Stomach (tissue), 9 donors: ENCODE measurements around the gene ASCC3. TPM values are rescaled to one million over a fixed set of nuclear protein-coding genes. Genes with fewer than 3 reads are reported as not detected.

Experiments used
- DNase-seq, 2 donors: peaks; one replicate each; pipeline versions ENCODE4 v3.0.0 to v3.0.0-alpha.2; 2013 to 2019
- H3K27ac ChIP-seq, 5 donors: fragments of 200-600 bp in 4 of 5; sonication (generic) in 4 of 5; one replicate each; pipeline ENCODE4 v1.5.1; 2013 to 2019; ENCODE audit warnings: mild to moderate bottlenecking in 1 of 5, moderate library complexity in 1 of 5
- H3K27me3 ChIP-seq, 3 donors: fragments of 200-600 bp; sonication (generic); one replicate each; pipeline ENCODE4 v1.5.1; 2017 to 2019; ENCODE audit warnings: mixed run types in 1 of 3
- H3K36me3 ChIP-seq, 4 donors: fragments of 200-600 bp; sonication (generic); 1 replicate in 3 of 4; 2 replicates in 1 of 4; pipeline ENCODE4 v1.5.1; 2016 to 2019
- H3K4me1 ChIP-seq, 4 donors: fragments of 200-600 bp; sonication (generic); one replicate each; pipeline ENCODE4 v1.5.1; 2016 to 2019
- H3K4me3 ChIP-seq, 4 donors: fragments of 200-600 bp; sonication (generic) in 3 of 4; one replicate each; pipeline ENCODE4 v1.5.1; 2016 to 2019; ENCODE audit warnings: mild to moderate bottlenecking in 1 of 4
- H3K9me3 ChIP-seq, 4 donors: fragments of 200-600 bp; sonication (generic); one replicate each; pipeline ENCODE4 v1.5.1; 2016 to 2019
- CTCF ChIP-seq, 7 experiments: fragments of 450-650 bp in 4 of 7; fragments of 200-600 bp in 3 of 7; sonication (generic) in 3 of 7; IDR thresholded peaks; one replicate each; pipeline ENCODE4 v1.5.1; 2016 to 2019; ENCODE audit warnings: antibody characterized with exemption in 7 of 7, control low read depth in 2 of 7, mild to moderate bottlenecking in 1 of 7
- EP300 ChIP-seq: sonication (generic); formaldehyde crosslinking; IDR thresholded peaks from one replicate; pipeline ENCODE4 v1.6.1; 2017; ENCODE audit warnings: antibody characterized with exemption
- POLR2A ChIP-seq, 4 donors: fragments of 450-650 bp; IDR thresholded peaks; one replicate each; pipeline ENCODE4 v1.6.1; 2016; ENCODE audit warnings: antibody characterized with exemption in 4 of 4, control low read depth in 2 of 4, mild to moderate bottlenecking in 1 of 4, moderate library complexity in 1 of 4
- POLR2AphosphoS5 ChIP-seq, 3 donors: sonication (generic); formaldehyde crosslinking; IDR thresholded peaks; one replicate each; pipeline ENCODE4 v1.6.1; 2016; ENCODE audit warnings: antibody characterized with exemption in 3 of 3
- WGBS, 5 donors: extraction: QIAGEN DNeasy Blood & Tissue Kit in 3 of 5; methylation state at CpG; one replicate each; pipeline versions ENCODE4 v1.1.5 to v1.1.7; 2013 to 2018; 5-methylcytosine and 5-hydroxymethylcytosine counted together
- intact Hi-C: fragments of 100-400 bp; cut with DNase I; formaldehyde crosslinking; loops from one replicate; pipeline ENCODE4 v1.15.1; 2023; ENCODE audit warnings: low total_unique reads
- polyA plus RNA-seq, 3 donors: library from polyadenylated mRNA; stranded (reverse); fragments of 200-250 nt; gene quantifications; one replicate each; pipeline ENCODE4 v1.2.3, GENCODE V29; 2013
- total RNA-seq, 5 donors: library from RNA; depleted of rRNA; stranded (reverse); fragments of >200 nt; gene quantifications; one replicate each; pipeline versions ENCODE4 v1.1.0 to v1.2.3, GENCODE V29; 2014 to 2016
- donor health status: healthy with polysubstance abuse.
- donor health status: Bipolar disorder and iron deficiency.
- donor health status: healthy.

Gene ASCC3
- total and polyA plus RNA-seq, 8 donors, result 6.3 to 49.2 (median 19.1) TPM

DNA sequence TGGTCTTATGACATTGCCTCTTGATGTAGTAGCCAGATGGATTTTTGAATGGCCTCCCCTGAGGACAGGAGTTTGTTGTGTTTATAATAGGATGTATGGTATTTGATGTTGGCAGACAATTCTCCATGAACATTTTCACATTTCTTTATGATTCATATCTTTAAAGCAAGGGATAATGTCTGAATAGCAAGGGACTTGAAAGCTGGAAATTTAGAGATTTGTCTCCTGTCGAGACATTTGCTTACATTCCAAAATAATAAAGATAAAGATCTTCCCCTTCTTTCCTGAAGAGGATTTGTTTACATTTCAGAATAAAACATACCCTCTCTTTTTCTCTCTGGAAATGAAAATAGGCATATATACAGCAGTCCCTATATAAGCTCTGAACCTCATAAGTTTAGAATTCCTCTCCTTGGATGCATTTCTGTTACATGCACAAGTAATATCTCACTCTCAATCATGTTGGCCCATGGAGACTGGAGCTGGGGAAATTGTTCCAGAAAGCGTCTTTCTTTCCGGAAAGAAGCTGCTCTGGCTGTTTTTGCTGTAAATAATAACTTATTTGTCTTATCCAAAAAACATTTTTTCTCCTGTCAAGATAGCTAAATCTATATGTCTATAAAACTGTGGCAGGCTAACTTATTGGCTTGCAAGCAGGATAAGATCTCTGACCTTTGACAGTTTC is 42.5 kb upstream of the ASCC3 start:
- no peaks in the 10 kb centered on the region for H3K27me3 ChIP-seq
- intact Hi-C loops, result no loop called here
- H3K4me3 ChIP-seq, result no peak overlapping the region
- no peak for DNase-seq
- 57 to 71% (median 66%) methylated on average over 3 of the region's 3 CpGs for WGBS, 5 donors
- H3K36me3 ChIP-seq, result no peaks in the 10 kb centered on the region
- H3K27ac ChIP-seq, result no peak overlapping the region
- no peaks in the 10 kb centered on the region for H3K4me1 ChIP-seq
- TF ChIP-seq CTCF (IDR thresholded peaks at IDR 0.05) (no peak), EP300 (no peak), POLR2A (IDR thresholded peaks at IDR 0.05) (no peak), POLR2AphosphoS5 (IDR thresholded peaks at IDR 0.05) (no peak)
- no peaks in the 10 kb centered on the region for H3K9me3 ChIP-seq

DNA sequence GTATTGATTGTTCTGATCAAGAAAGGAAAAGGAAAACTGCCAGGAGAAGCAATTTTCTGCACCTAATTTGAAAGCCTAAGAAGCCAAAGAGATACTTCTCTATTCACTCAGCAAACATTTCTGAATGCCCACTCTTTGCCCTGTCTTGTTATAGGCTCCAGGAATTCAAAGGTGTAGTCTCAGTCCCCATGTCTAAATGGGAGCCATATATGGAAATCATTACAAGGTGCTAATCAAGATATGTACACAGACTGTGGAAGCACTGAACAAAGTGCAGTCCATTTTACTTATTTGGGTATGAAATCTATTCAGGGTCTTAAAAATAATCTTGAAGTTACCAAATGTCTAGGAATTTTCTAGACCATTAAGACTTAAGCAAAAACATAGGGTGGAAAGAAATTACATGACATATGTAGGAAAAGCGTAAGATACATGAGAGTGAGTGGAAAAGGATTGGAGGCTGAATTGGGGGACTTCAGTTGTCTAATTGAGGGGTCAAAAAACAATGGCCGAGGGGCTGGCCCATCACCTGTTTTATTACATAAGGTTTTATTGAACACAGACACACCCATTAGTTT is 39.0 kb upstream of the ASCC3 start:
- no peak for TF ChIP-seq CTCF (IDR thresholded peaks at IDR 0.05)
- no peak for TF ChIP-seq POLR2AphosphoS5 (IDR thresholded peaks at IDR 0.05)
- TF ChIP-seq EP300, result no peak
- no peak for TF ChIP-seq POLR2A (IDR thresholded peaks at IDR 0.05)
- H3K4me1 ChIP-seq, result no peaks in the 10 kb centered on the region
- no peak overlapping the region for H3K4me3 ChIP-seq
- no peaks in the 10 kb centered on the region for H3K9me3 ChIP-seq
- DNase-seq, result no peak
- no peak overlapping the region for H3K27ac ChIP-seq
- no peaks in the 10 kb centered on the region for H3K36me3 ChIP-seq
- 83 to 91% (median 85%) methylated on average over 2 of the region's 2 CpGs for WGBS, 5 donors
- intact Hi-C loops, result no loop called here
- no peaks in the 10 kb centered on the region for H3K27me3 ChIP-seq

DNA sequence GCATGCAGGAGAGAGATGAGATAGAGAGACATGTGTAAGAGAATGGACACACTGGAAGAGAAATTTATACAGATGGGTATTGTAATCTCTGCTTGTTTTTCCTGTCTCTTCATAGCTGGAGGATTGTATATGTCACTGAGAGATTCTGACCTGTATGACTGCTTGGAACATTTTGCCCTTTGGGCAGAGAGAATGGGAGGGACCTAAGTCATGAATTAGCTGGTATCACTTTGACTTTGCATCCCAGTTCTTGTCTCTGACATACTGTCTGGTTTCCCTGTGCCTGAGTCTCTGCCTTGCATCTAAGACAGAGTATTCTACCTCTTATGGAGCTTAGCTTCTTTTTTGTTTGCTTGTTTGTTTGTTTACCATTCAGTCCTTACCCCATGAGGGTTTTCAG is 37.0 kb upstream of the ASCC3 start:
- no peak for DNase-seq
- no peak overlapping the region for H3K27ac ChIP-seq
- no peak for TF ChIP-seq EP300
- no peak for TF ChIP-seq POLR2AphosphoS5 (IDR thresholded peaks at IDR 0.05)
- no peak for TF ChIP-seq CTCF (IDR thresholded peaks at IDR 0.05)
- no peak for TF ChIP-seq POLR2A (IDR thresholded peaks at IDR 0.05)
- no peaks in the 10 kb centered on the region for H3K36me3 ChIP-seq
- no peaks in the 10 kb centered on the region for H3K9me3 ChIP-seq
- no peak overlapping the region for H3K4me3 ChIP-seq
- intact Hi-C loops, result no loop called here
- no peaks in the 10 kb centered on the region for H3K4me1 ChIP-seq
- H3K27me3 ChIP-seq, result no peaks in the 10 kb centered on the region

GRCh38 chr6:100915876-100916275 is 34.7 kb upstream of the ASCC3 start:
- 35 to 70% (median 50%) methylated on average over 3 of the region's 3 CpGs for WGBS, 5 donors
- intact Hi-C loops, result no loop called here
- no peaks in the 10 kb centered on the region for H3K4me1 ChIP-seq
- H3K9me3 ChIP-seq, result no peaks in the 10 kb centered on the region
- TF ChIP-seq EP300 (no peak), POLR2A (IDR thresholded peaks at IDR 0.05) (no peak), POLR2AphosphoS5 (IDR thresholded peaks at IDR 0.05) (no peak), CTCF (IDR thresholded peaks at IDR 0.05) (no peak)
- no peak overlapping the region for H3K4me3 ChIP-seq
- H3K36me3 ChIP-seq, result no peaks in the 10 kb centered on the region
- DNase-seq, result no peak
- H3K27me3 ChIP-seq, result no peaks in the 10 kb centered on the region
- H3K27ac ChIP-seq, result no peak overlapping the region
